Liver (tissue), 3 donors: ENCODE data around the gene NR2C2AP.

Source experiments
- EGR1 ChIP-seq, 2 donors: IDR thresholded peaks; 2 replicates each; pipeline ENCODE4 v1.6.1; 2016 to 2018; ENCODE audit warnings: antibody characterized with exemption in 2 of 2, low read depth in 2 of 2
- HNF4G ChIP-seq: IDR thresholded peaks from 2 replicates; pipeline ENCODE4 v1.6.1; 2016; ENCODE audit warnings: antibody characterized with exemption
- JUND ChIP-seq, 2 donors: IDR thresholded peaks; 2 replicates each; pipeline ENCODE4 v1.6.1; 2016; ENCODE audit warnings: antibody characterized with exemption in 2 of 2
- RAD21 ChIP-seq, 2 donors: IDR thresholded peaks; 2 replicates each; pipeline ENCODE4 v1.6.1; 2016; ENCODE audit warnings: antibody characterized with exemption in 2 of 2, mild to moderate bottlenecking in 2 of 2
- YY1 ChIP-seq: IDR thresholded peaks from 2 replicates; pipeline ENCODE4 v1.6.1; 2016; ENCODE audit warnings: antibody characterized with exemption, mild to moderate bottlenecking
- TF ChIP-seq, protein P1 (sequence below): fragments of 150-350 bp; IDR thresholded peaks from 2 replicates; pipeline ENCODE4 v1.5.1; 2017; ENCODE audit warnings: improper control_type of control experiment, low read depth, low read length; ENCODE audit not compliant: missing input control
- TF ChIP-seq, protein P2 (sequence below): IDR thresholded peaks from 2 replicates; pipeline ENCODE4 v1.6.1; 2016; ENCODE audit warnings: antibody characterized with exemption, mild to moderate bottlenecking
- TF ChIP-seq, protein P3 (sequence below): IDR thresholded peaks from 2 replicates; pipeline ENCODE4 v1.6.1; 2016; ENCODE audit warnings: antibody characterized with exemption
- donor health status: healthy.
- donor health status: healthy.

DNA sequence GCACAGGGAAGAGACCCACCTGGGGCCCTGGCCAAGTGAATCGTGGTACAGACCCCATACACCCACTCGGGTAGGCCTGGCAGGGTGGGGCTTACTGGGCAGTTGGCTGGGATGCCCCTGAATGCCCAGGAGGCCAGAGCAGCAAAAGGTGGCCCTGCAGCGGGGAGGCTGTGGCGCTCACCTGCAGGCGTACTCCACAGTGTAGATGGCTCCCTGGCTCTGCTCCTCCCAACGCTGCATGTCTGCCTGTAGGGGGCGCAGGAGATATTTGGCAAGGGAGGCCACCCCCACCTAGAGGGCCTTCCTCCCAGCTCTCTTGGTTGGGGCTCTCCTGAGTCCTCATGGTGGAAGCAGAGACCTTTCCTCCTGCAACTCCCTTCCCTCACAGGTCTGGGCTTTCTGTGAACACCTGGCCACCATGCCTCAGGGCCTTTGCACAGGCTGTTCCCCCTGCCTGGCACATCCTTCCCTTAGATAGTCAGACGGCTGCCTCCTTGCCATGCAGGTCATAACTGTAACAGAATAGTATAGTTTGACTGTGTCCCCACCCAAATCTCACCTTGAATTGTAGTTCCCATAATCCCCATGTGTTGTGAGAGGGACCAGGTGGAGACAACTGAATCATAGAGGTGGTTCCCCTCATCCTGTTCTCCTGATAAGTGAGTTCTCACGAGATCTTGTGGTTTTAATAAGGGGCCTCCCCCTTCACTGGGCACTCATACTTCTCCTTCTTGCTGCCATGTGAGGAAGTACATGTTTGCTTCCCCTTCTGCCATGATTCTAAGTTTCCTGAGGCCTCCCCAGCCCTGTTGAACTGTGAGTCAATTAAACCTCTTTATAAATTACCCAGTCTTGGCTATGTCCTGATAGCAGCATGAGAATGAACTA lies 17.1 kb downstream of the NR2C2AP start:
- TF ChIP-seq RAD21 (IDR thresholded peaks at IDR 0.05), result peak; percentile 67 to 78
- TF ChIP-seq, protein P1, sequence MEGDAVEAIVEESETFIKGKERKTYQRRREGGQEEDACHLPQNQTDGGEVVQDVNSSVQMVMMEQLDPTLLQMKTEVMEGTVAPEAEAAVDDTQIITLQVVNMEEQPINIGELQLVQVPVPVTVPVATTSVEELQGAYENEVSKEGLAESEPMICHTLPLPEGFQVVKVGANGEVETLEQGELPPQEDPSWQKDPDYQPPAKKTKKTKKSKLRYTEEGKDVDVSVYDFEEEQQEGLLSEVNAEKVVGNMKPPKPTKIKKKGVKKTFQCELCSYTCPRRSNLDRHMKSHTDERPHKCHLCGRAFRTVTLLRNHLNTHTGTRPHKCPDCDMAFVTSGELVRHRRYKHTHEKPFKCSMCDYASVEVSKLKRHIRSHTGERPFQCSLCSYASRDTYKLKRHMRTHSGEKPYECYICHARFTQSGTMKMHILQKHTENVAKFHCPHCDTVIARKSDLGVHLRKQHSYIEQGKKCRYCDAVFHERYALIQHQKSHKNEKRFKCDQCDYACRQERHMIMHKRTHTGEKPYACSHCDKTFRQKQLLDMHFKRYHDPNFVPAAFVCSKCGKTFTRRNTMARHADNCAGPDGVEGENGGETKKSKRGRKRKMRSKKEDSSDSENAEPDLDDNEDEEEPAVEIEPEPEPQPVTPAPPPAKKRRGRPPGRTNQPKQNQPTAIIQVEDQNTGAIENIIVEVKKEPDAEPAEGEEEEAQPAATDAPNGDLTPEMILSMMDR, result peak; percentile 60
- TF ChIP-seq, protein P2, sequence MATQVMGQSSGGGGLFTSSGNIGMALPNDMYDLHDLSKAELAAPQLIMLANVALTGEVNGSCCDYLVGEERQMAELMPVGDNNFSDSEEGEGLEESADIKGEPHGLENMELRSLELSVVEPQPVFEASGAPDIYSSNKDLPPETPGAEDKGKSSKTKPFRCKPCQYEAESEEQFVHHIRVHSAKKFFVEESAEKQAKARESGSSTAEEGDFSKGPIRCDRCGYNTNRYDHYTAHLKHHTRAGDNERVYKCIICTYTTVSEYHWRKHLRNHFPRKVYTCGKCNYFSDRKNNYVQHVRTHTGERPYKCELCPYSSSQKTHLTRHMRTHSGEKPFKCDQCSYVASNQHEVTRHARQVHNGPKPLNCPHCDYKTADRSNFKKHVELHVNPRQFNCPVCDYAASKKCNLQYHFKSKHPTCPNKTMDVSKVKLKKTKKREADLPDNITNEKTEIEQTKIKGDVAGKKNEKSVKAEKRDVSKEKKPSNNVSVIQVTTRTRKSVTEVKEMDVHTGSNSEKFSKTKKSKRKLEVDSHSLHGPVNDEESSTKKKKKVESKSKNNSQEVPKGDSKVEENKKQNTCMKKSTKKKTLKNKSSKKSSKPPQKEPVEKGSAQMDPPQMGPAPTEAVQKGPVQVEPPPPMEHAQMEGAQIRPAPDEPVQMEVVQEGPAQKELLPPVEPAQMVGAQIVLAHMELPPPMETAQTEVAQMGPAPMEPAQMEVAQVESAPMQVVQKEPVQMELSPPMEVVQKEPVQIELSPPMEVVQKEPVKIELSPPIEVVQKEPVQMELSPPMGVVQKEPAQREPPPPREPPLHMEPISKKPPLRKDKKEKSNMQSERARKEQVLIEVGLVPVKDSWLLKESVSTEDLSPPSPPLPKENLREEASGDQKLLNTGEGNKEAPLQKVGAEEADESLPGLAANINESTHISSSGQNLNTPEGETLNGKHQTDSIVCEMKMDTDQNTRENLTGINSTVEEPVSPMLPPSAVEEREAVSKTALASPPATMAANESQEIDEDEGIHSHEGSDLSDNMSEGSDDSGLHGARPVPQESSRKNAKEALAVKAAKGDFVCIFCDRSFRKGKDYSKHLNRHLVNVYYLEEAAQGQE, result no peak
- TF ChIP-seq HNF4G, result no peak
- TF ChIP-seq YY1, result no peak
- TF ChIP-seq EGR1 (IDR thresholded peaks at IDR 0.05; ENCODE audit: low read depth in 2 of 2), result no peak
- TF ChIP-seq, protein P3, sequence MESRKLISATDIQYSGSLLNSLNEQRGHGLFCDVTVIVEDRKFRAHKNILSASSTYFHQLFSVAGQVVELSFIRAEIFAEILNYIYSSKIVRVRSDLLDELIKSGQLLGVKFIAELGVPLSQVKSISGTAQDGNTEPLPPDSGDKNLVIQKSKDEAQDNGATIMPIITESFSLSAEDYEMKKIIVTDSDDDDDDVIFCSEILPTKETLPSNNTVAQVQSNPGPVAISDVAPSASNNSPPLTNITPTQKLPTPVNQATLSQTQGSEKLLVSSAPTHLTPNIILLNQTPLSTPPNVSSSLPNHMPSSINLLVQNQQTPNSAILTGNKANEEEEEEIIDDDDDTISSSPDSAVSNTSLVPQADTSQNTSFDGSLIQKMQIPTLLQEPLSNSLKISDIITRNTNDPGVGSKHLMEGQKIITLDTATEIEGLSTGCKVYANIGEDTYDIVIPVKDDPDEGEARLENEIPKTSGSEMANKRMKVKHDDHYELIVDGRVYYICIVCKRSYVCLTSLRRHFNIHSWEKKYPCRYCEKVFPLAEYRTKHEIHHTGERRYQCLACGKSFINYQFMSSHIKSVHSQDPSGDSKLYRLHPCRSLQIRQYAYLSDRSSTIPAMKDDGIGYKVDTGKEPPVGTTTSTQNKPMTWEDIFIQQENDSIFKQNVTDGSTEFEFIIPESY, result no peak
- no peak for TF ChIP-seq JUND (IDR thresholded peaks at IDR 0.05)
